Kasumi-1 (cell line): ENCODE data around the gene ZNF563.
"Not testable (repeated sequence)": the region's sequence is repeated elsewhere in the genome, so short reads cannot be mapped to it uniquely, and the experiment has no call there.

Experiments used
- DNase-seq, 2 experiments: peaks; one replicate each; lab custom pipeline; 2025; lab: John Stamatoyannopoulos, UW

Gene ZNF563

DNA sequence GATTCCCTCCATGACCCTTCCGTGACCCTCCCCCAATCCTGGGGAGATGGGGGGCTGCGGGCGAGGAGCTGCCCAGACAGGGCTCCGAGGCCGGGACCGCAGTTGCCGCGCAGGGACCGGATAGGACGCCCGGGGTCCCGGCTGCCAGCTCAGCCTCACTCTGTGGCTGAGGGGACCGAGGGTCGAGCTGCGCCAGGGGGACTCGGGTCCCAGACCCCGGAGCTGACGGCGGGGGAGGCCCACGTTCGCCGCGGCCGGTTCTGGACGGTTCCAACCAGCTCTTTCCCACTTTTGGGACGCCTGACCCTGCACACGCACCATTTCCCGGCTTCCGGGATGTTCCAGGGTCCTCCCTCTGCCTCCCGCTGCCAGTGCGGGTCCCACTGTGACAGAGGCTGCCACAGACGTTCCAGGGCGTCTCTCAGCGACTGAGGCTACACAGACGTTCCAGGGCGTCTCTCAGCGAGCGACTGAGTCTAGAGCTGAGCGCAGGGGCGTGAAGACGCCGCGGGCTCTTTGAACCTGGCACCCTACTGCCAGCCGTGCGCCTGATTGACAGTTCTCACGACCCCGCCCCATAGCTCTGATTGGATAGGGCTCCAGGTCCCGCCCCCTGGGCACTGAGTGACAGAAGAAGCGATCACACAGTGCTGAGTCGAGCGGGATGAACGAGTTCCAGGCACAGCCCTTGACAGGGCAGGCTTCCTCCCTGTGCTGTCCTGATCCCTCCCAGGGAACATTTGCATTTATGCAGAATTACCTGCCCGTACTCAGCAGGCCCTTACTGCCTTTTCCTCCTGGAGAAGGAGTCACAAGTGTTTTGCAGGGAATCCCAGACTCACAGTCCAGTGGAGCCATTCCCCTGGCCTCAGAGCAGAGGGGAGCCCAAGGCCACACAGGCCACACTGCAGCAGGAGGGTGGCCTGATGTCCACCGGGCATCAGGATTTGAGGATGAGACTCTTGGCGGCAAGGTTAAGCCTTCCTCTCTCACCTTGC, at the start of gene ZNF563:
Gene ZNF563 (minus strand): TSS at position 472 of the 998 bp plus-strand sequence. CDS start 151 bp downstream, at position 321.
- peak; percentile 93 to 98 for DNase-seq

DNA sequence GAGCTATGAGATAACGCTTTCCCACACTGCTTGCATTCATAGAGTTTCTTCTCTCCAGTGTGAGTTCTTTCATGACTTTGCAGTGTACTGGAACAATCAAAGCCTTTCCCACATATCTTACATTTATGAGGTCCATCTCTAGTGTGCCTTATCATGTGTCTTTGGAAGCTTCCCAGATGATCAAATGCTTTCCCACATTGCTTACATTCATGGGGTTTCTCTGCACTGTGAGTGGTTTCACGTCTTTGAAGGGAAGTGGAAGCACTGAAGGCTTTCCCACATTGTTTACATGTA, 47.0 kb upstream of the ZNF563 start:
- DNase-seq, result no peak

DNA sequence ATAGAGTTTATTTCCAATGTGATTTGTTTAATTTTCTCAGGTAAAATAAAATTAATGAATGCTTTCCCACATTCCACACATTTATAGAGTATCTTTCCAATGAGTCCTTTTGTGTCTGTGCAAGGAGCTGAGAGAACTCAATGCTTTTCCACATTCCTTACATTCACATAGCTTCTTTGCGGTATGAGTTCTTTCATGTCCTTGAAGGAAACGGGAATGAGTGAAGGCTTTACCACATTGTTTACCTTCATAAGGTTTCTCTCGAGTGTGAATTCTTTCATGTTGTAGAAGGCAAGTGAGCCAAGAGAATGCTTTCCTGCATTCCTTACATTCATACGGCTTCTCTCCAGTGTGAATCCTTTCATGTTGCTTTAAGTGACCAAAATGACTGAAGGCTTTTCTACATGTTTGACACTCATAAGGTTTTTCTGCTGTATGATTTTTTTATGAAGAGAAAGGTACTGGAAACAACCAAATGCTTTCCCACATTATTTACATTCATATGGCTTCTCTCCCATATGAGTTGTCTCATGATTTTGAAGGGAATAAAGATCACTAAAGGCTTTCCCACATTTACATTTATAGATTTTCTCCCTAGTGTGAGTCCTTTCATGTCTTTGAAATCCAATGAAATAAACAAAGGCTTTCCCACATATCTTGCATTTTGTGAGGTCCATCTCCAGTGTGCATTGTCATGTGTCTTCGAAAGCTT, 46.5 kb upstream of the ZNF563 start:
- no peak for DNase-seq

DNA sequence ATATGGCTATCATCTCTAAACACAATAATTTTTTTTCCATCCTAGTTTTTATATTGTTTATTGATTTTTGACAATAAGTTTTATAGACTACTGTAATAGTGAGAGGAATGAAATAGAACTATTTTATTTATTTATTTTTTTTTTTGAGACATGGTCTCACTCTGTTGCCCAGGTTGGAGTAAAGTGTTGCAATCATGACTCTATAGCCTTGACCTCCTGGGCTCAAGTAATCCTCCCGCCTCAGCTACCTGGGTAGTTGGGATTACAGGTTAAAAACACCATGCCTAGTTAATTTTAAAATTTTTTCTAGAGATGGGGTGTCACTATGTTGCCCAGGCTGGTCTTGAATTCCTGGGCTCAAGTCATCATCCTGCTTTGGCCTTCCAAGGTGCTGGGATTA, 40.6 kb upstream of the ZNF563 start:
- DNase-seq, result no peak

DNA sequence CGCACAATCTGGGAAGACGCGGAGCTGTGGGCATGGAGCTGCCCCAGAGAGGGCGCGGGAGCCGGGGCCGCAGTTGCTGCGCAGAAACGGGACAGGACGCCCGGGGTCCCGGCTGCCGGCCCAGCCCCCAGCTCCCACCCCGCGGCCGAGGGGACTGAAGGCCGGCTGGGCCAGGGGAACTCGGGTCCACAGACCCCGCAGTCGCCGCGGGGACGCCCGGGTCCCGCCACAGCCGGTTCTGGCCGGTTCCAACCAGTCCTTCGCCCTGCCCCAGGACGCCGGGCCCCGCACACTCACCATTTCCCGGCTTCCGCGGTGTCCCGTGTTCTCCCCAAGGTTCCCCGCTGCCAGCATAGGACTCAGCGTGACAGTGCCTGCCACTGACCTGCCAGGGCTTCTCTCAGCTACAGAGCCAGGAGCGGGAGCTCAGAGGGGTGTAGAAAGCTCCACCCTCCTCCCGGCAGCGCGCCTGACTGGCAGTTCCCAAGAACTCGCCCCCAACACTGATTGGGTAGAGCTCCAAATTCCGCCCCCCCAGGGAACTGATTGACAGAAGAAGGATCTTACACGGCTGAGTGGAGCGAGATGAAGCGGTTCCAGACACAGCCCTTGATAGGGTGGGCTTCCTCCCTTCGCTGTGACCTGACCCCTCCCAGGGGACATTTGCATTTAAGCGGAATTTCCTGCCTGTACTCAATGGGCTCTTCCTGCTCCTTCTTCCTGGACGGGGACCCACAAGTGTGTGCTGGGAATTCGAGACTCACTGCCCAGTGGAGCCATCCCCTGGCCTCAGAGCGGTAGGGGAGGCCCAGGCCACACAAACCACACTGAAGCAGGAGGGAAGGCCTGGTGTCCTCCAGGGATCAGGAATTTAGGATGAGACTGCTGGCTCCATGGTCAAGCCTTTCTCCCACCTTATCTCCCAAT, 32.1 kb upstream of the ZNF563 start, which contains the start of gene ZNF442:
Gene ZNF442 (minus strand): TSS at position 448 of the 927 bp plus-strand sequence. CDS start 2,052 bp downstream, outside the sequence.
- peak; percentile 97 to 98 for DNase-seq

DNA sequence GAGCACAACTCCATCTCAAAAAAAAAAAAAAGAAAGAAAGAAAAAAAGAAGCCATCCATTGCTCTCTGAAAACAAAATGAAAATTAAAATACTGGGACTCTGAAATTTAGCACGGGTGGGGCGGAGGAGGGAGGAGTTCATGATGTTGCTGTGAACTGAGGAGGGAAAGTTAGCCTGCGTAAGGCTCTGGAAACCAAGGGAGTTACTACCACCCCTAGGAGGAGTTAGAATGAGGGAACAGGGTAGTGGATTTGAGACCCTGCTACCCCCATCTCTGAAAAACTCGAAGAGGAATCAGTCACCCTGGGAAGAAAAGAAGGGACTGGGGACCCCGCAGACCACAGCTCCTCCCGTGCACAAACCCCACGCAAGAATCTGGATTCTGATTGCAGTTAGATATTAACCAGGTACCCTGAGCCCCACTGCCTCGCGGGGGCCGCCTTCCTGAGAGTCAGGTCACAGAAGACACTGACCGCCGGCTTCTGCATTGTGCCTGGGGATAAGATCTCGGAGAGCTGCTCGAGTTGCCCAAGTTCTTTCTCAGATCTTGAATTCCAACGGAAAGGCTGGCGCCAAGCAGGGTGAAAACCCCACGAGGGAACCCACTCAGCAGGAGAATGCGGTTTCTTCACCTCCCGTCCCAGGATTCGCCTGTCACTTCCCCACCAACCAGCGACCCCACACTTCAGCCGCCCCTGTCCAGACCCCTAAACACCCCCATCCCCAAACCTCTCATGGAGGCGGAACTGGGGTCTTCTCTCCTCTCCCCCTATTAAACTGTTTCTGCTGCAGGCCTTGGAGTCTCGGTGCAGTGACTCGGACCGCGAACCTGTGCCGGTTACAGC, 31.2 kb upstream of the ZNF563 start:
- peak; percentile 10 to 34 for DNase-seq

DNA sequence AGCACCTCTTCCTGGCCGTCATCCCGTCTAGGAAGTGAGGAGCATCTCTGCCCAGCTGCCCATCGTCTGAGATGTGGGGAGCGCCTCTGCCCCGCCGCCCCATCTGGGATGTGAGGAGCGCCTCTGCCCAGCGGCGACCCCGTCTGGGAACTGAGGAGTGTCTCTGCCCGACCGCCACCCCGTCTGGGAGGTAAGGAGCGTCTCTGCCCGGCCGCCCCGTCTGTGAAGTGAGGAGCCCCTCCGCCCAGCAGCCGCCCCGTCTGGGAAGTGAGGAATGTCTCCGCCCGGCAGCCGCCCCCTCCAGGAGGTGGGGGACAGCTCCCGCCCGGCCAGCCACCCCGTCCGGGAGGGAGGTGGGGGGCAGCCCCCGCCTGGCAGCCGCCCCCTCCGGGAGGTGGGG, 28.8 kb upstream of the ZNF563 start:
- DNase-seq, result not testable (repeated sequence)

DNA sequence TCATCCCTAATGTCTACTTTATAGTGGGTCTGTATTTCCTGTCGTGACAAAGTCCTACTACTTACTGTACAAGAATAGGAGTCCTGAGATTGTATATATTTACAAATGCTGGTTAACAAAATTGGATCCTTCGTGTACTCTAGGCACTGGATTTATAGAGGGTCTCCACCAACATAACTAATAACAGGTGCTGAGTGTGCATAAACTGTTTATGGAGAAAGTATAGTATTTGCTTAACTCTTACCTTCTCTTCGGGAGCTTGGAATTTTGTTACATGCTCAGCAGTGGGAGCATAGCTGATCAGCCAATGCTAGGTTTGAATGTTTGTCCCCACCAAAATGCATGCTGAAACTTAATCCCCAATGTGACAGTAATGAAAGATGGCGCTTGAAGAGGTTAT, 19.9 kb upstream of the ZNF563 start:
- no peak for DNase-seq

DNA sequence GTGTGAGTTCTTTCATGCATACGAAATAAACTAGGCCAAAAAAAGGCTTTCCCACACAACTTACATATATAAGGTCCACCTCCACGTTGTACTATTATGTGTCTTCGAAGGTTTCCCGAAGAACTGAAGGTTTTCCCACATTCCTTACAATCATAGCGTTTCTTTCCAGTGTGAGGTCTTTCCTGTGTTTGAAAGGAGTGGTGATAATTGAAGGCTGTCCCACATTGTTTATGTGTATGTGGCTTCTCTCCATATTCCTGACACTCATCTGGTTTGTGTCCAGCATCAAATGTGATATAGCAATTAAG, 17.4 kb upstream of the ZNF563 start:
- no peak for DNase-seq

DNA sequence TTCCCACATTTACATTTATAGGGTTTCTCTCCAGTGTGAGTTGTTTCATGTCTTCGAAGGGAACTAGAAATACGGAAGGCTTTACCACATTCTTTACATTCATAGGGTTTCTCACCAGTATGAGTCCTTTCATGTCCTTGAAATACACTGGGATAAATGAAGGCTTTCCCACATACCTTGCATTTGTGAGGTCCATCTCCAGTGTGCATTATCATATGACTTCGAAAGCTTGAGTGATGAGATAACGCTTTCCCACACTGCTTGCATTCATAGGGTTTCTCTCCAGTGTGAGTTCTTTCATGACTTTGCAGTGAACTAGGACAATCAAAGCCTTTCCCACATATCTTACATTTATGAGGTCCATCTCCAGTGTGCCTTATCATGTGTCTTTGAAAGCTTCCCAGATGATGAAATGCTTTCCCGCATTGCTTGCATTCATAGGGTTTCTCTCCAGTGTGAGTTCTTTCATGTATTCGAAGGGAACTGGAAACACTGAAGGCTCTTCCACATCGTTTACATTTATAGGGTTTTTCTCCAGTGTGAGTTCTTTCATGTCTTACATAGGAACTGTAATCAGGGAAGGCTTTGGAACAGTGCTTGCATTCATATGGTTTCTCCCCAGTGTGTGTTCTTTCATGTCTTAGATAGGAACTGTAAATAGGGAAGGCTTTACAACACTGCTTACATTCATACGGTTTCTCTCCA, 16.9 kb upstream of the ZNF563 start:
- DNase-seq, result no peak

DNA sequence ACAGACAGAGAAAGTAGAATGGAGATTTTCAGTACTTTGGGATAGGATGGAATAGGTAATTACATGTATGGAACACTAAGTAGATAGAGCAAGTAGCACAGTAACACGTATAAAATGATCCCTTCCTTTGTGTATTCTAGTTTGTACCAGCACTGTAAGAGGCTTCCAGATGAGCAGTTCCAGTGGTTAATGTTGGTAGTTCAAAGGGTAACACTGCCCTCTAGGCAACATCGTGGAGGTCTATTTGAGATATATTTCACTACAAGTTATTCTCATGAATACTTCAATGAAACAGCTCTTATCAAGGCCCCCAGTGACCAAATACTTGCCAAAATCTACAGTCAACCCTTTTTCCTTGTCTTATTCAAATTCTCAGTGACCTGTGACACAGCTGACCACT, 13.5 kb upstream of the ZNF563 start:
- DNase-seq, result peak; percentile 11 to 24

DNA sequence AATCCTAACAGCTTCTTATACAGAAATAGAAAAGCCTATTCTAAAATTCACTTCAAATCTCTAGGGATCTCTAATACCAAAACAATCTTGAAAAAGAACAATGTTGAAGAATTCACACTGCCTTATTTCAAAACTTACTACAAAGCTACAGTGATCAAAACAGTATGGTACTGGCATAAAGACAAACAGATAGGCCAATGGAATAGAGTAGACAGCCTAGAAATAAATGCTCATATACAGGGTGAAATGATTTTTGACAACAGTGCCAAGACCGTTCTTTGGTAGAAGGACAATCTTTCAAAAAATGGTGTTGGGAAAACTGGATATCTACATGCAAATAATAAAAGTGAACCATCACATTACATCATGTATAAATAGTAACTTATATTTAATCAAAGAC, 11.8 kb upstream of the ZNF563 start:
- DNase-seq, result no peak

DNA sequence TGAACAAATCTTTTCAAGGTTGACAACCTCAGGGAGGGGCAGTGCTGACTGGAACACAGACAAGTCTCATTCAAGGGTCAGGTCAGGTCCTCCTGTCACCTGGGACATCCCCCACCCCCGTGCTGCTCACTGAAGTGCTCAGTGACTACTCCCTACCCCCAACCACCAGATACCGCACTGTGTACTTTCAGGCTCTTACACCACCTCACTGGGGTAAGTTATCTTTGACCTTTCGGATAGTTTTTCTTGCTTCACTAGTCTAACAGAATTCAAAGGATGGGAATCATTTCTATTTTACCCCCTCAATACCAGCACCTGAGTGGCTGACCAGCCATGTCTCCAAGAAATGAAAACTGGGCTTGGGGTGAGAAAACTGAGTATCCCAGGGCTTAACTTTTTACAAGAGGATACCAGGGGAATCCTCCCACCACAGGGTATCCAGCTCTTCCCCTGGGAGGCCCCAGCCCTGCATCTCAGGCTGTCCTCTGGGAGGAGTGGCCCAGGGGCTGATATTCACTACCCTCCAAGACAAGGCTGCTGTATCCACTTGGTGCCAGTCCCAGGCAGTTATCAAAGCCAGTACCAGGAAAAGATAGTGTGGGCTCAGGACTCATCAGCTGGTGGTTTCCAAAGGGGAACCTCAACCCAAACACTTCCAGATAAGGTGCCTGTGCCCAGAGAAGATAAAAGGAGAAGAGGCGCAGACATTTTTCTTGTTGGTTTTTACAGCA, 2.1 kb downstream of the ZNF563 start:
- no peak for DNase-seq

DNA sequence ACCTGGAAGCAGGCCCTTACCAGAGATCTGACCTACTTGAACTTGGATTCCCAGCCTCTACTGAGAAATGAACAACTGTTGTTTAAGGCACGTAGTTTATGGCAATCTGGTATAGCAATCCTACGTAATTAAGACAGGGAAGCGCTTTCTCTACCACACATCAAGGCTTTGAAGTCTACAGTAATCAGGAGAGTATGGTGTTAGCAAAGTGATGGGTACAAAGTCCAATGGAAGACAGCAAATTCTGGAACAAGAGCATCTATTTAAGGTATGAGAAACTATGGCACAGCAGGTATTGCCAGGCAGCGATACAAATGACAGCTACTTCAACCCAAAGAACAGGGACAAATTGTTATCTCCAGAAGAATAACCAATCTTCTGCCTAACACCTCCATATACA, 3.1 kb downstream of the ZNF563 start:
- no peak for DNase-seq

DNA sequence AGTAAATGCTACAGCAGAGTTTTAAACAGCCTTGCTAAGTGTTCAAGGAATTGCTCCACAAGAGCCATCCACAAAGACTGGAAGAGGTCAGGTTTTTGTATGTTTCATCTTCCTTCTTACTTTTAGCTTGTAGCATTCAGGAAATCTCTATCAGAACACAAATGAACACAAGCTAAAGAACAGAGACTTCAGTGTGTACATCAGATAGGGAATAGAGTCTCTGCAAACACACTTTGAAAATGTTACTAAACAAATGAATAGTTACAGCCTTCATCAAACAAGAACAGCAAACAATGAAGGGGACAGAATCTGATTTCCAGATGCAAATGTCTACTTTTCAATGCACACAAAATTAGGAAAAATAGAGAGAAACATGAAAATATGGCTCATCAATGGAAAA, 7.7 kb downstream of the ZNF563 start:
- no peak for DNase-seq

DNA sequence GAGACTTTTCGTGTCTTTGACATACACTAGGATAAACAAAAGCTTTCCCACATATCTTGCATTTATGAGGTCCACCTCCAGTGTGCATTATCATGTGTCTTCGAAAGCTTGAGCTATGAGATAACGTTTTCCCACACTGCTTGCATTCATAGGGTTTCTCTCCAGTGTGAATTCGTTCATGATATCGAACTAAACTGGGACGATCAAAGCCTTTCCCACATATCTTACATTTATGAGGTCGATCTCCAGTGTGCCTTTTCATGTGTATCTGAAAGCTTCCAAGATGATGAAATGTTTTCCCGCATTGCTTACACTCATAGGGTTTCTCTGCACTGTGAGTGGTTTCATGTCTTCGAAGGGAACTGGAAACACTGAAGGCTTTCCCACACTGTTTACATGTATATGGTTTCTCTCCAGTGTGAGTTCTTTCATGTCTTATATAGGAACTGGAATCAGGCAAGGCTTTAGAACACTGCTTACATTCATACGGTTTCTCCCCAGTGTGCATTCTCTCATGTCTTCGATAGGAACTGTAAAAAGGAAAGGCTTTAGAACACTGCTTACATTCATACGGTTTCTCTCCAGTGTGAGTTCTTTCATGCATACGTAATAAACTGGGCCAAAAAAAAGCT, 14.5 kb downstream of the ZNF563 start:
- no peak for DNase-seq

DNA sequence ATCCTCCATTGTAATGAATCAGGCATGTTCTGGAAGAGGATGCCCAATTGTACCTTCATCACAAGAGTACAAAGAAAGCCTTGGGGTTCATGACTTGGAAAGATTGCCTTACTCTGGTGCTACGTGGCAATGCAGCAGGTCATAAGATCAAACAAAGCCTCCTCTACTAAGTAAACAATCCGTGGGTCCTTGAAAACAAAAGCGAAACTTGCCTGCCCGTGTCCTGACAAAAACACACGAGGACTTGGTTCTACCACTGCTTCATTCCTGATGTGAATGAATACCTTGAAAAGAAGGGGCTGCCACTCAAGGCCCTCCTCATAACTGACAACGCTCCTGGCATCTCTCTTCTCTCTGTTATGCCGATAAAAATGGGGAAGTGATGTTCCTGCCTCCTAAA, 18.9 kb downstream of the ZNF563 start:
- no peak for DNase-seq

DNA sequence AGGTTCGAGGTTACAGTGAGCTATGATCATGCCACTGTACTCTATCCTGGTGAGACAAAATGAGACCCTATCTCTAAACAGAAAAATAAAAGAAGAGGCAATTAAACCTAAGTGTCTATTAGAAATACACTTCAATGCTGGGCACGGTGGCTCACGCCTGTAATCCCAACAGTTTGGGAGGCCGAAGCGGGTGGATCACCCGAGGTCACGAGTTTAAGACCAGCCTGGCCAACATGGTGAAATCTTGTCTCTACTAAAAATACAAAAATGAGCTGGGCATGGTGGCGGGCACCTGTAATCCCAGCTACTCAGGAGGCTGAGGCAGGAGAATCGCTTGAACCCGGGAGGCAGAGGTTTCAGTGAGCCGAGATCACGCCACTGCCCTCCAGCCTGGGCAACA, 24.5 kb downstream of the ZNF563 start:
- DNase-seq, result not testable (repeated sequence)

DNA sequence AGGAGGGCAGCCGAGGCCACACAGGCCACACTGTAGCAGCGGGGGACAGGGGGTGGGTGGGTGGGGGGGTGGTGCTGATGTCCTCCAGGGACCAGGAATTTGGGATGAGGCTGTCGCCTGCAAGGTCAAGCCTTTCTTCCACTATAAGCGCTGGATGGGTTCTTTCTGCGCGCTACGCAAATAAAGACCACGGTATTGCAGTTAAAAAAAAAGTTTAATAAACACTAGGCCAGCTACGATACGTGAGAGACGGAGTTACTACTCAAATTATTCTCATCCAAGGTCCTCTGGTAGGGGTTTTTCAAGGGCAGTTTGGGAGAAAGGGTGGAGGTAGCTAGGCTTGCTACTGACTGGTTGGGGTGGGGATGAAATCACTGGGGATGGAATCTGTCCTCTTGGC, 38.2 kb downstream of the ZNF563 start:
- DNase-seq, result no peak
